GM10266 (cell line): Measurements from ENCODE around the gene RGS7.
"Not testable (repeated sequence)": the region's sequence is repeated elsewhere in the genome, so short reads cannot be mapped to it uniquely, and the experiment has no call there.

Experiments
- DNase-seq: peaks from one replicate; pipeline ENCODE4 v3.0.0; 2012; ENCODE audit errors: extremely low spot score
- CTCF ChIP-seq: IDR thresholded peaks from 2 replicates; pipeline ENCODE4 v1.5.1; 2012; ENCODE audit warnings: mild to moderate bottlenecking, low read depth; ENCODE audit not compliant: control insufficient read depth, insufficient read depth; ENCODE audit errors: missing control alignments

The RGS7 gene

GRCh38 chr1:240786880-240787279 is 570.1 kb downstream of the RGS7 start:
- DNase-seq, result no peak
- no peak for TF ChIP-seq CTCF

DNA sequence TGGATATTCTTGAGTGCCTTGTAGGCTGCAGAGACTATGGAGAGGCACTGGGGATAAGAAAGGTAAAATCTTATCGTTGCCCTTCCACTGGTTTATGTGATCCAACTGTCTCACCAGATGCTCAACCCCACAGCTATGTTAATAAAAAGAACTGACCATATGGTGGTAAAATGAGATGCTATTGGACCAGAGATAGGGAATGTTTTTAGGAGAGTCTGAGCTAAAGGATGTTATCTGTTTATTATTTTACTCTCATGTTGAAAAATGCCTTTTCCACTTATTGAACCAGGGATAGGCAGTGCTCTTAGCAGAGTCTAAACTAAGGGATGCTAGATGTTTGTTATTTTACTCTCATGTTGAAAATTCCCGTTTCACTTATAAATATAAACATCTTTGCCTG is 572.2 kb downstream of the RGS7 start:
- DNase-seq, result no peak
- TF ChIP-seq CTCF, result no peak

GRCh38 chr1:240783728-240784137 is 573.3 kb downstream of the RGS7 start:
- not testable (repeated sequence) for DNase-seq

- DNase-seq, result no peak
- no peak for TF ChIP-seq CTCF
Measured at GRCh38 chr1:240776237-240776636, 580.8 kb downstream of the RGS7 start.

- DNase-seq, result no peak
- TF ChIP-seq CTCF, result no peak
Measured at GRCh38 chr1:240772131-240772530, 584.9 kb downstream of the RGS7 start.

DNA sequence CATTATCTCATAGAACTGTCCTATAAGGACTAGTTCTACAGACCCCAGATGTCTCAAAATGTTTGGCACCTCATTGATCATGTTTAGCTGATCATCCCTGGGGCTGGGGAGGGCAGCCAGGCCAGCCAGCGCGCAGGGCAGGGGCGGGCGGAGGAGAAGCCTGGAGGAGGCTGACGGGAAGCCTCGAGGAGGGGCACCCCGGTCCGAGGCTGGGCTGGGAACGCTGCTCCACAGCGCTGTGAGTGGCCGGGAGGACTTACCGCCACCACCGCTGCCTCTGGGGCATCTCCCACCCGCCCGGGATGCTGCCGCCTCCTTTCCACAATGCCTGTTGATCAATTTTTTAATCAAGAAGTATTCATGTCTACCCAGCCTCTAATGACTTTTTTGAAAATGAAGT is 585.6 kb downstream of the RGS7 start:
- no peak for DNase-seq
- no peak for TF ChIP-seq CTCF

DNA sequence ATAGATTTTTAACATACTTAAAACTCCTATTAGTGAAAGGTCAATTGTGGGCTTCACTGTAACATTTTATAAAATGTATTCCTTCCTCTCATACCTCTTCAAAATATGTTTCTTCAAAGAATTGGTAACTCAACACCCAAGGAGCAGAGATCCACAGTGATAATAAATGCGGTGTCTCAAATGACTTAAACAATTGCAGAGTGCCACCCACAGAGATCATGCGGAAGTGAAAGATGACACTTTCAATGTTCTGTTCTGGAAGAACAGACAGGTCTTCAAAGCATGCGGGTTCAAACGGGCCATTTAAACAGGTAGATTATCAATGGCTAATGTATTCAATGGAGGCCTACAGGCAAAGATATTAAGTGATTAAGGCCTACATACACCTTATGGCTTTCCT is 588.0 kb downstream of the RGS7 start:
- no peak for DNase-seq
- TF ChIP-seq CTCF, result no peak

DNA sequence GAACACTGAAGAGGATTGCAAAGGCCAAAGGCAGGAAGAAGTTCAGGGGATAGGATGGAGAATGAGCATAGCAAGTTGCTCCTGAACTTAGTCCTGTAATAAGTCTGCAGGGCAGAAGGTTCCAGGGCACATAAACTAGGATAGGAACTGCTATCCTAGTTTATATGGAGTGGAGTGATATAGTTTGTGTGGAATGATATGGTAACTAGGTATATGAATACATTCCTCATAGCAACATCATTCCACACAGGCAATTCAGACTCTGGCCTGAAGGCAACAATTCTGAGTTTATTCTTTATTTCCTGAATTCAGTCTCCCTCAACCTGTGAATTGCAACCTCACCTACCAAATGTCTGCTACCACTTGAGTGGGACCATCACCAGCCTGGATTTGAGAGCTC is 590.2 kb downstream of the RGS7 start:
- DNase-seq, result no peak
- no peak for TF ChIP-seq CTCF
